H1 (cell line): ENCODE data around the gene TWSG1. TPM values are rescaled to one million over a fixed set of nuclear protein-coding genes. Genes with fewer than 3 reads are reported as not detected.

ENCODE experiments used
- NANOG ChIP-seq: IDR thresholded peaks from 2 replicates; pipeline ENCODE4 v1.6.1; 2011; ENCODE audit warnings: low read length, low read depth, mild to moderate bottlenecking, inconsistent platforms; ENCODE audit not compliant: insufficient read depth, poor library complexity, severe bottlenecking
- SAP30 ChIP-seq: fragments of 300-600 bp; sonication (generic); IDR thresholded peaks from 2 replicates; pipeline ENCODE4 v1.7.1; 2012; ENCODE audit warnings: low read length, moderate library complexity, mild to moderate bottlenecking, inconsistent platforms; ENCODE audit not compliant: insufficient read depth, insufficient replicate concordance
- SP4 ChIP-seq: IDR thresholded peaks from 2 replicates; pipeline ENCODE4 v1.6.1; 2012; ENCODE audit warnings: low read length, inconsistent platforms
- polyA plus RNA-seq, 7 experiments: library from polyadenylated mRNA; depleted of rRNA in 3 of 7; stranded (reverse) in 5 of 7; unstranded in 2 of 7; fragments of >200 nt in 5 of 7; fragments of 200-250 nt in 2 of 7; gene quantifications; 1 replicate in 5 of 7; 2 replicates in 1 of 7; 4 replicates in 1 of 7; pipeline versions ENCODE4 v1.2.1 to v1.2.3, GENCODE V29; 2011 to 2013; ENCODE audit warnings: missing spikeins in 2 of 7, mixed read lengths in 2 of 7
- total RNA-seq: library from RNA; stranded (reverse); fragmentation: NEBNext Ultra II Directional; extraction: Animal tissue kit (Norgen Biotek cat#: 25700); gene quantifications from 2 replicates; pipeline ENCODE4 v1.2.1, GENCODE V29; 2021
- TF ChIP-seq, protein P1 (sequence below): IDR thresholded peaks from 2 replicates; pipeline ENCODE4 v1.6.1; 2012; ENCODE audit warnings: low read length, inconsistent platforms

TWSG1 gene
- total and polyA plus RNA-seq, 2 of the 8 experiments (the other 6 are each of a cell fraction or from before 2014, with no cell fraction given), result 11.8 to 19.8 TPM

DNA sequence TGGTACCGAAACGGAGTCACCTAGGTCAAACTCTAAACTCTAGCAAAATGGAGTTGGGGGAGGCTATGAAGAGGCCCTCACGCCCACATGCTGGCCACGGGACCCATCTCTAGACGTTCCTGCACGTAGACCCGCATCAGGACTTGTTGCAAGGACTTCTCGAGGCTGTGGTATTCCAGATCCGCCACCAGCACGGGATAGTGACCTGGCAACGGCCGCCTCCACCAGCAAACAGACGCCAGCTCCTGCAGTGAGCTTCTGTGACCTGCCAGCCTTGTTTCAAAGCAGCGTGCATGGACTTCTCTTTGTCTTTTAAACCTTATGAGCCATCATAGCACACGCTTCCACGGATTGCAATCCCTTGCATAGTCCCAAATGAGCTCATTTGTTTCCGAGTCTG lies 100.5 kb downstream of the TWSG1 start (continued):
- TF ChIP-seq, protein P1, sequence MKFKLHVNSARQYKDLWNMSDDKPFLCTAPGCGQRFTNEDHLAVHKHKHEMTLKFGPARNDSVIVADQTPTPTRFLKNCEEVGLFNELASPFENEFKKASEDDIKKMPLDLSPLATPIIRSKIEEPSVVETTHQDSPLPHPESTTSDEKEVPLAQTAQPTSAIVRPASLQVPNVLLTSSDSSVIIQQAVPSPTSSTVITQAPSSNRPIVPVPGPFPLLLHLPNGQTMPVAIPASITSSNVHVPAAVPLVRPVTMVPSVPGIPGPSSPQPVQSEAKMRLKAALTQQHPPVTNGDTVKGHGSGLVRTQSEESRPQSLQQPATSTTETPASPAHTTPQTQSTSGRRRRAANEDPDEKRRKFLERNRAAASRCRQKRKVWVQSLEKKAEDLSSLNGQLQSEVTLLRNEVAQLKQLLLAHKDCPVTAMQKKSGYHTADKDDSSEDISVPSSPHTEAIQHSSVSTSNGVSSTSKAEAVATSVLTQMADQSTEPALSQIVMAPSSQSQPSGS, result no peak
- no peak for TF ChIP-seq SAP30
- no peak for TF ChIP-seq NANOG
- no peak for TF ChIP-seq SP4
